ENCODE measurements around the gene TVP23C. TPM values are rescaled to one million over a fixed set of nuclear protein-coding genes. Genes with fewer than 3 reads are reported as not detected.
"Not testable (repeated sequence)": the region's sequence is repeated elsewhere in the genome, so short reads cannot be mapped to it uniquely, and the experiment has no call there.

TVP23C gene
- total RNA-seq, 2 experiments from 2014 or later: 16.2 to 18.9 TPM

GRCh38 chr17:15558403-15559105 is 4.7 kb downstream of the TVP23C start:
- H3K36me3 Mint-ChIP-seq: peaks cover 12% of the 10 kb centered on the region
- CTCF ChIA-PET; H3K27ac Mint-ChIP-seq; DNase-seq; ATAC-seq; H3K4me1 Mint-ChIP-seq; H3K4me3 Mint-ChIP-seq; H3K27me3 Mint-ChIP-seq; H3K9me3 Mint-ChIP-seq (ENCODE audit: low read depth): not testable (repeated sequence)

GRCh38 chr17:15557334-15557832 is 5.9 kb downstream of the TVP23C start:
- H3K4me3 Mint-ChIP-seq; DNase-seq; CTCF ChIA-PET; ATAC-seq; H3K4me1 Mint-ChIP-seq; H3K9me3 Mint-ChIP-seq (ENCODE audit: low read depth); H3K27me3 Mint-ChIP-seq; H3K27ac Mint-ChIP-seq: not testable (repeated sequence)
- H3K36me3 Mint-ChIP-seq: peaks cover 12% of the 10 kb centered on the region

- CTCF ChIA-PET: not testable (repeated sequence)
These were observed 10.4 kb downstream of the TVP23C start for GRCh38 chr17:15552932-15553331.

GRCh38 chr17:15549552-15549951 is 13.7 kb downstream of the TVP23C start:
- CTCF ChIA-PET; ATAC-seq; H3K27ac Mint-ChIP-seq; H3K9me3 Mint-ChIP-seq (ENCODE audit: low read depth); DNase-seq; H3K4me1 Mint-ChIP-seq; H3K4me3 Mint-ChIP-seq; H3K27me3 Mint-ChIP-seq: not testable (repeated sequence)
- peaks cover 17% of the 10 kb centered on the region for H3K36me3 Mint-ChIP-seq

More at GRCh38 chr17:15552932-15553331, 10.4 kb downstream of the TVP23C start:
- peaks cover 12% of the 10 kb centered on the region for H3K36me3 Mint-ChIP-seq
- H3K4me3 Mint-ChIP-seq; H3K4me1 Mint-ChIP-seq; DNase-seq; H3K27ac Mint-ChIP-seq; H3K27me3 Mint-ChIP-seq; H3K9me3 Mint-ChIP-seq (ENCODE audit: low read depth): not testable (repeated sequence)
- peak; percentile 68 for ATAC-seq

GRCh38 chr17:15546604-15547003 is 16.7 kb downstream of the TVP23C start:
- CTCF ChIA-PET; DNase-seq; H3K27me3 Mint-ChIP-seq; H3K4me3 Mint-ChIP-seq; H3K4me1 Mint-ChIP-seq; H3K27ac Mint-ChIP-seq; H3K9me3 Mint-ChIP-seq (ENCODE audit: low read depth); ATAC-seq: not testable (repeated sequence)
- H3K36me3 Mint-ChIP-seq: peaks cover 22% of the 10 kb centered on the region

- H3K4me1 Mint-ChIP-seq; H3K9me3 Mint-ChIP-seq (ENCODE audit: low read depth); ATAC-seq; H3K27me3 Mint-ChIP-seq; H3K4me3 Mint-ChIP-seq; H3K27ac Mint-ChIP-seq; CTCF ChIA-PET; DNase-seq: not testable (repeated sequence)
- peaks cover 17% of the 10 kb centered on the region for H3K36me3 Mint-ChIP-seq
These were observed 22.7 kb downstream of the TVP23C start for GRCh38 chr17:15540371-15541219.

- ATAC-seq, H3K27me3 Mint-ChIP-seq, CTCF ChIA-PET: not testable (repeated sequence)
These were observed 30.2 kb downstream of the TVP23C start for GRCh38 chr17:15533122-15533521.

GRCh38 chr17:15526292-15527218 is 36.7 kb downstream of the TVP23C start:
- CTCF ChIA-PET, H3K36me3 Mint-ChIP-seq: not testable (repeated sequence)

More at GRCh38 chr17:15533122-15533521, 30.2 kb downstream of the TVP23C start:
- H3K4me1 Mint-ChIP-seq; H3K27ac Mint-ChIP-seq; DNase-seq; H3K9me3 Mint-ChIP-seq (ENCODE audit: low read depth); H3K4me3 Mint-ChIP-seq: not testable (repeated sequence)
- peaks cover 13% of the 10 kb centered on the region for H3K36me3 Mint-ChIP-seq

GRCh38 chr17:15524990-15525985 is 38.0 kb downstream of the TVP23C start:
- DNase-seq; CTCF ChIA-PET; H3K27ac Mint-ChIP-seq; H3K36me3 Mint-ChIP-seq; H3K27me3 Mint-ChIP-seq; H3K4me1 Mint-ChIP-seq; H3K9me3 Mint-ChIP-seq (ENCODE audit: low read depth); ATAC-seq; H3K4me3 Mint-ChIP-seq: not testable (repeated sequence)

More at GRCh38 chr17:15526292-15527218, 36.7 kb downstream of the TVP23C start:
- H3K27me3 Mint-ChIP-seq; H3K27ac Mint-ChIP-seq; H3K4me3 Mint-ChIP-seq; H3K4me1 Mint-ChIP-seq; H3K9me3 Mint-ChIP-seq (ENCODE audit: low read depth); DNase-seq: not testable (repeated sequence)
- peak; percentile 61 for ATAC-seq

GRCh38 chr17:15516150-15516549 is 47.1 kb downstream of the TVP23C start:
- peaks cover 17% of the 10 kb centered on the region for H3K36me3 Mint-ChIP-seq
- no peak for ATAC-seq
- H3K4me3 Mint-ChIP-seq: no peak overlapping the region
- CTCF ChIA-PET: interaction anchor here (0.8 kb wide), 1 partner anchor 13 kb away, joined by 3 read pairs; no protein-coding TSS in a partner anchor
- H3K27me3 Mint-ChIP-seq: no peaks in the 10 kb centered on the region
- no peak overlapping the region for H3K27ac Mint-ChIP-seq
- no peaks in the 10 kb centered on the region for H3K9me3 Mint-ChIP-seq (ENCODE audit: low read depth)
- DNase-seq: no peak
- H3K4me1 Mint-ChIP-seq: no peaks in the 10 kb centered on the region

GRCh38 chr17:15514469-15514868 is 48.8 kb downstream of the TVP23C start:
- Mint-ChIP-seq H3K36me3 (peaks cover 21% of the 10 kb centered on the region), H3K4me1 (no peaks in the 10 kb centered on the region), H3K9me3 (ENCODE audit: low read depth) (no peaks in the 10 kb centered on the region), H3K4me3 (no peak overlapping the region), H3K27me3 (no peaks in the 10 kb centered on the region), H3K27ac (no peak overlapping the region)
- no peak for DNase-seq
- CTCF ChIA-PET: interaction anchor here (1.6 kb wide), 1 partner anchor 11 kb away, joined by 10 read pairs; no protein-coding TSS in a partner anchor
- no peak for ATAC-seq

GRCh38 chr17:15513856-15514459 is 49.3 kb downstream of the TVP23C start:
- no peak for ATAC-seq
- H3K27ac Mint-ChIP-seq: no peak overlapping the region
- H3K4me3 Mint-ChIP-seq: no peak overlapping the region
- H3K4me1 Mint-ChIP-seq: no peaks in the 10 kb centered on the region
- no peak for DNase-seq
- peaks cover 19% of the 10 kb centered on the region for H3K36me3 Mint-ChIP-seq
- CTCF ChIA-PET: interaction anchor here (1.6 kb wide), 1 partner anchor 11 kb away, joined by 10 read pairs; no protein-coding TSS in a partner anchor
- no peaks in the 10 kb centered on the region for H3K9me3 Mint-ChIP-seq (ENCODE audit: low read depth)
- no peaks in the 10 kb centered on the region for H3K27me3 Mint-ChIP-seq

Data from activated CD8-positive, alpha-beta memory T cell treated with anti-CD3 and anti-CD28 coated beads, Interleukin-2, amount 10 ng/mL, durations not matched to agents 7 days and 5 days (primary cell).